Progenitor cell of endocrine pancreas (in vitro differentiated cells): Measurements from ENCODE around the gene RGR. TPM values are rescaled to one million over a fixed set of nuclear protein-coding genes. Genes with fewer than 3 reads are reported as not detected.

Source experiments
- DNase-seq: peaks from one replicate; pipeline ENCODE4 v3.0.0; 2021; ENCODE audit warnings: low spot score; ENCODE audit not compliant: unreplicated experiment
- H3K27ac Mint-ChIP-seq: 2 replicates; pipeline ENCODE4 v1.8.0; 2021; ENCODE audit warnings: mild to moderate bottlenecking, moderate library complexity, mixed read lengths
- H3K27me3 Mint-ChIP-seq: 2 replicates; pipeline ENCODE4 v1.8.0; 2021; ENCODE audit warnings: mixed read lengths
- H3K36me3 Mint-ChIP-seq: 2 replicates; pipeline ENCODE4 v1.8.0; 2022; ENCODE audit warnings: mixed read lengths; ENCODE audit not compliant: insufficient read depth
- H3K4me1 Mint-ChIP-seq: 2 replicates; pipeline ENCODE4 v1.8.0; 2021; ENCODE audit warnings: low read depth, mixed read lengths
- H3K4me3 Mint-ChIP-seq: 2 replicates; pipeline ENCODE4 v1.8.0; 2021; ENCODE audit warnings: low read depth, mild to moderate bottlenecking, moderate library complexity, mixed read lengths
- H3K9me3 Mint-ChIP-seq: 2 replicates; pipeline ENCODE4 v1.8.0; 2021; ENCODE audit warnings: low read depth, mixed read lengths
- total RNA-seq: library from RNA; stranded (reverse); gene quantifications from 2 replicates; pipeline ENCODE4 v1.2.1, GENCODE V29; 2021
- TF ChIP-seq, protein P1 (sequence below): fragments of 200-600 bp; sonication (generic); IDR thresholded peaks from one replicate; pipeline ENCODE4 v1.5.0; 2021; ENCODE audit warnings: antibody characterized with exemption, mild to moderate bottlenecking; ENCODE audit not compliant: unreplicated experiment

Gene RGR
- total RNA-seq, 1 donor from 2014 or later, result not detected

DNA sequence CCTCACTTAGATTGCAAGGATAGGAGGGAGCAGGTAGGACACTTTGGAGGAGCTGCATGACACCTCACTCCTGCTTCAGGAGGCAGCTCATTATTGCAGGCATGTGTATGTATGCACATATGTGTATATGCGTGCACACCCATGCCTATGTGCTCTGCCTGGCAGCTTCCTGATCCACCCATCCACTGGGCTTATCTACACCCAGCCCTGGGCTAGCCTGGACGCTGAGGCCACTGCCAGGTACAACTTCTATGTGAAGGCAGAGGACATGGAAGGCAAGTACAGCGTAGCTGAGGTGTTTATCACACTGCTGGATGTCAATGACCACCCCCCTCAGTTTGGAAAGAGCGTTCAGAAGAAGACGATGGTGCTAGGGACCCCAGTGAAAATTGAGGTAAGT is 32.8 kb upstream of the RGR start:
- no peaks in the 10 kb centered on the region for H3K9me3 Mint-ChIP-seq
- DNase-seq, result no peak
- H3K27me3 Mint-ChIP-seq, result peaks cover 22% of the 10 kb centered on the region
- no peaks in the 10 kb centered on the region for H3K4me1 Mint-ChIP-seq
- H3K36me3 Mint-ChIP-seq, result no peaks in the 10 kb centered on the region
- H3K27ac Mint-ChIP-seq, result no peak overlapping the region
- no peak overlapping the region for H3K4me3 Mint-ChIP-seq
- TF ChIP-seq, protein P1, sequence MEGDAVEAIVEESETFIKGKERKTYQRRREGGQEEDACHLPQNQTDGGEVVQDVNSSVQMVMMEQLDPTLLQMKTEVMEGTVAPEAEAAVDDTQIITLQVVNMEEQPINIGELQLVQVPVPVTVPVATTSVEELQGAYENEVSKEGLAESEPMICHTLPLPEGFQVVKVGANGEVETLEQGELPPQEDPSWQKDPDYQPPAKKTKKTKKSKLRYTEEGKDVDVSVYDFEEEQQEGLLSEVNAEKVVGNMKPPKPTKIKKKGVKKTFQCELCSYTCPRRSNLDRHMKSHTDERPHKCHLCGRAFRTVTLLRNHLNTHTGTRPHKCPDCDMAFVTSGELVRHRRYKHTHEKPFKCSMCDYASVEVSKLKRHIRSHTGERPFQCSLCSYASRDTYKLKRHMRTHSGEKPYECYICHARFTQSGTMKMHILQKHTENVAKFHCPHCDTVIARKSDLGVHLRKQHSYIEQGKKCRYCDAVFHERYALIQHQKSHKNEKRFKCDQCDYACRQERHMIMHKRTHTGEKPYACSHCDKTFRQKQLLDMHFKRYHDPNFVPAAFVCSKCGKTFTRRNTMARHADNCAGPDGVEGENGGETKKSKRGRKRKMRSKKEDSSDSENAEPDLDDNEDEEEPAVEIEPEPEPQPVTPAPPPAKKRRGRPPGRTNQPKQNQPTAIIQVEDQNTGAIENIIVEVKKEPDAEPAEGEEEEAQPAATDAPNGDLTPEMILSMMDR, result no peak

DNA sequence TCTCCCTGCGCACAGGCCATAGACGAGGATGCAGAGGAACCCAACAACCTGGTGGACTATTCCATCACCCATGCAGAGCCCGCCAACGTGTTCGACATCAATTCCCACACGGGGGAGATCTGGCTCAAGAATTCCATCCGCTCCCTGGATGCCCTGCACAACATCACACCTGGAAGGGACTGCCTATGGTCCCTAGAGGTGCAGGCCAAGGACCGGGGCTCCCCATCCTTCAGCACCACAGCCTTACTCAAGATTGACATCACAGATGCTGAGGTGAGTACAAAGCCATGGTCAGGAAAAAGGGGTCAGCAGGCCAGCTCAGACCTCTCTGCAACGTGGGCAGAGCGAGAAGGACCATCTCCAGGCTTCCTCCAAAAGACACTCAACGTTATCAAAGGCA is 31.8 kb upstream of the RGR start:
- Mint-ChIP-seq H3K27ac (no peak overlapping the region), H3K4me1 (no peaks in the 10 kb centered on the region), H3K36me3 (no peaks in the 10 kb centered on the region), H3K9me3 (no peaks in the 10 kb centered on the region), H3K27me3 (peaks cover 13% of the 10 kb centered on the region), H3K4me3 (no peak overlapping the region)
- TF ChIP-seq, protein P1, result no peak
- DNase-seq, result no peak

DNA sequence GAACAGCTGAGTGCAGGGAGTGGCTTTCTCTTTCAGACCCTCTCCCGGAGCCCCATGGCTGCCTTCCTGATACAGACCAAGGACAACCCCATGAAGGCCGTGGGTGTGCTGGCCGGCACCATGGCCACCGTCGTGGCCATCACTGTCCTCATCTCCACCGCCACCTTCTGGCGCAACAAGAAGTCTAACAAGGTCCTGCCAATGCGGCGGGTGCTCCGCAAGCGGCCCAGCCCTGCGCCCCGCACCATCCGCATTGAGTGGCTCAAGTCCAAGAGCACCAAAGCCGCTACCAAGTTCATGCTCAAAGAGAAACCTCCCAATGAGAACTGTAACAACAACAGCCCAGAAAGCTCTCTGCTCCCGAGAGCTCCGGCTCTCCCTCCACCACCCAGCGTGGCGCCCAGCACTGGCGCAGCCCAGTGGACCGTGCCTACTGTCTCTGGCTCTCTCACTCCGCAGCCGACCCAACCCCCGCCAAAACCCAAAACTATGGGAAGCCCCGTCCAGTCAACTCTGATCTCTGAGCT is 30.7 kb upstream of the RGR start:
- H3K27ac Mint-ChIP-seq, result peak overlapping the region; percentile 58
- H3K9me3 Mint-ChIP-seq, result no peaks in the 10 kb centered on the region
- no peak for DNase-seq
- no peaks in the 10 kb centered on the region for H3K36me3 Mint-ChIP-seq
- no peak overlapping the region for H3K4me3 Mint-ChIP-seq
- peaks cover 6% of the 10 kb centered on the region for H3K27me3 Mint-ChIP-seq
- TF ChIP-seq, protein P1, result no peak
- no peaks in the 10 kb centered on the region for H3K4me1 Mint-ChIP-seq

DNA sequence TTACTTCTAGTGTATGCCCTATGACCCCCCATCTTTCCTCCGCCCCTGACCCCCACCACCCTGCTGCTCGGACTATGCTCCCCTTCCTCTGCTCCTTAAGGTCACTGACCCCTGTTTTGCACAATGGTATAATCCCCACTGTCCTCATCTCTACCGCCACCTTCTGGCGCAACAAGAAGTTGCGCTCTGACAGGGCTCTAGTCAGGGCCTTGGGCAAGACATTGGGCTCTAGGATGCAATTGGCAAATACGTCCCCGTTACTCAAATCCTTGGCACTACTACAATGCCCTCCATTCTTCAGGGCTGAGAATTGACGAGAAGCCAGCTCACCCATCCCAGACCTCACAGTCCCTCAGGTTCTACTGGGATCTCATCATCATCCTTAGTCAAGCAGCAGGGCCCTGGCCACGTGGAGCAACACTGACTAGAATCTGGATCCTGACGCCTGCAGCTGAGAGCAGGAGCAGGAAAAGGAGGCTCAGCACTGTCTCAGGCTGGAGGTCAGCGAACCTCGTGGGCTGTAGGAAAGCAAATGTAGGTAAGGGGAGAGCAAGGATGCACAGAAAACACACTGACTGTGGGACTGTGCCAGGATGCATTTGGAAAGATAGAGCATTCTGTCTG is 30.1 kb upstream of the RGR start:
- TF ChIP-seq, protein P1, result peak; percentile 42
- peaks cover 11% of the 10 kb centered on the region for H3K27me3 Mint-ChIP-seq
- H3K4me3 Mint-ChIP-seq, result no peak overlapping the region
- no peaks in the 10 kb centered on the region for H3K9me3 Mint-ChIP-seq
- no peak for DNase-seq
- H3K27ac Mint-ChIP-seq, result no peak overlapping the region
- H3K4me1 Mint-ChIP-seq, result no peaks in the 10 kb centered on the region
- no peaks in the 10 kb centered on the region for H3K36me3 Mint-ChIP-seq

DNA sequence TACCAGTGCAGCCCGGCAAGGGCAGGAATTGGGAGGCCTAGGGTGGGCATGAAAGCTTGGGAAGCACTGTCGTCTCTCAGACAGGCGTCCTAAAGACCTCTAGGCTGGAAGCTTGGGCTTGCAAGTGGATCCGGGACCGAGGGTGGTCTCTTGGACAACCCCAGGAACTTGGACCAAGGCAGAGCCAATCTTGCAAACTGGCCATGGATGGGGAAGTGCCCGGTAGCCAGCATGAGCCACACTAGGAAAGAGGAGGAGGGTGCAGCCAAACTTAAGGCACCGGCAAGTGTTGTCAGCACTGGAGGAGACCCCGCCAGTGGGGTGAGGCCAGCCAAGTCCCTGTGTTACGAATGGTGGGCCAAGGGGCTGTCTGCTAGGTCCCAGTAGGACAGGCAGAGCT is 28.0 kb upstream of the RGR start:
- DNase-seq, result no peak
- H3K9me3 Mint-ChIP-seq, result no peaks in the 10 kb centered on the region
- no peaks in the 10 kb centered on the region for H3K36me3 Mint-ChIP-seq
- TF ChIP-seq, protein P1, result no peak
- H3K27ac Mint-ChIP-seq, result no peak overlapping the region
- no peaks in the 10 kb centered on the region for H3K4me1 Mint-ChIP-seq
- peaks cover 18% of the 10 kb centered on the region for H3K27me3 Mint-ChIP-seq
- no peak overlapping the region for H3K4me3 Mint-ChIP-seq
